Pancreas (tissue), 10 donors: ENCODE data around the gene LENG8. TPM values are rescaled to one million over a fixed set of nuclear protein-coding genes. Genes with fewer than 3 reads are reported as not detected.

Experiments used
- ATAC-seq, 4 donors: fragments of 200-7000 bp; cut with Tn5 transposase; one replicate each; pipeline versions ENCODE4 v1.8.0 to v1.9.1; 2020; ENCODE audit warnings: mild to moderate bottlenecking in 4 of 4, moderate library complexity in 4 of 4
- DNase-seq, 6 donors: peaks; one replicate each; pipeline ENCODE4 v3.0.0-alpha.2; 2020
- FAIRE-seq: peaks from 2 replicates; lab custom pipeline; 2012; peaks lifted over from hg19 to GRCh38; lab: Jason Lieb, UNC
- H3K27ac ChIP-seq, 4 donors: fragments of 200-600 bp; sonication (generic); 1 replicate in 3 of 4; 2 replicates in 1 of 4; pipeline versions ENCODE4 v1.5.0 to v1.8.0; 2020
- H3K27me3 ChIP-seq, 4 donors: fragments of 200-600 bp; one replicate each; pipeline ENCODE4 v1.8.0; 2021
- H3K36me3 ChIP-seq, 3 donors: fragments of 200-600 bp; sonication (generic) in 1 of 3; one replicate each; pipeline versions ENCODE4 v1.5.0 to v1.8.0; 2020 to 2021
- H3K4me1 ChIP-seq, 3 donors: fragments of 200-600 bp; one replicate each; pipeline ENCODE4 v1.8.0; 2021
- H3K4me3 ChIP-seq, 4 donors: fragments of 200-600 bp; sonication (generic) in 2 of 4; one replicate each; pipeline versions ENCODE4 v1.5.0 to v1.8.0; 2020 to 2021
- H3K9me3 ChIP-seq, 4 donors: fragments of 200-600 bp; one replicate each; pipeline ENCODE4 v1.8.0; 2021
- WGBS, 2 donors: extraction: QIAGEN DNeasy Blood & Tissue Kit; methylation state at CpG; one replicate each; pipeline ENCODE4 v1.1.7; 2013; 5-methylcytosine and 5-hydroxymethylcytosine counted together
- intact Hi-C, 3 donors: fragments of 100-400 bp; cut with DNase I; formaldehyde crosslinking; loops; one replicate each; pipeline versions ENCODE4 v1.11.1 to v1.14.2; 2022
- polyA plus RNA-seq, 2 donors: library from polyadenylated mRNA; stranded (reverse); fragments of 200-250 nt; gene quantifications; one replicate each; pipeline ENCODE4 v1.2.3, GENCODE V29; 2013
- total RNA-seq, 6 donors: library from RNA; stranded (reverse); fragmentation: NEBNext Ultra II Directional in 4 of 6; extraction: Animal tissue kit (Norgen Biotek cat#: 25700) in 4 of 6; gene quantifications; one replicate each; pipeline versions ENCODE4 v1.2.1 to v1.2.4, GENCODE V29; 2021 to 2023
- TF ChIP-seq, protein P1 (sequence below), 4 donors: fragments of 200-600 bp; sonication (generic) in 3 of 4; IDR thresholded peaks; one replicate each; pipeline versions ENCODE4 v1.5.0 to v1.8.0; 2021; ENCODE audit warnings: antibody characterized with exemption in 4 of 4
- donor health status: healthy with polysubstance abuse.
- donor health status: DM: no; HTN: no; CAD: no; lungs with moderate emphysema.
- donor health status: DM: no; HTN: no; CAD: no.
- donor health status: control.
- donor health status: control.
- donor health status: Bipolar disorder and iron deficiency.
- donor health status: DM: yes; HTN: yes; CAD: no.
- donor health status: DM: no; HTN: no; CAD: no.
- donor health status: DM: no; HTN: no; CAD: no.
- donor health status: DM: yes; HTN: yes; CAD: no.

LENG8 gene
- total and polyA plus RNA-seq, 8 donors: 64.8 to 657 (median 142) TPM

DNA sequence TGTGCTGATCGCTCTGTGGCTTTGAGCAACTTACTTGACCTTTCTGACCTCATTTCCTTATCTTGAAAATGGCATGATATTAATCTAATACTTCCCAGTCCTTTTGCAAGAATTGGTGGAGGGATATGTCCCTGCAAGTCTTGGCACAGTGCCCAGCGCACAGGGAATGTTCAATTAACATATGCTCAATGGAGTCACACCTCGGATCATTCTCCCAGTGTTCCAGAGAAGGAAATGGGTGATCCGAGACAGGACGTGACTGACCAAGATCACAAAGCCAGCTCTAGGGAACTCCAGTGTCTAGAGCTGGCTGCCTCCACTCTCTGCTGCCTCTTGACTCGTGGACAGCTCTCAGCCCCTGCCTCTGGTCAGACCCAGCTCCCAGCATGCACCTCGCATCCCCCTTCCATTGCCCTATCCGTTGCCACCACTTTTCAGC, 20.5 kb downstream of the LENG8 start:
- ATAC-seq: no peak
- no peak for FAIRE-seq
- intact Hi-C loops: no loop called here
- Histone ChIP-seq H3K4me3 (no peak overlapping the region), H3K27ac (peak overlapping the region in 2 of 4 donors; percentile 91 to 94), H3K27me3 (no peaks in the 10 kb centered on the region), H3K36me3 (no peaks in the 10 kb centered on the region), H3K4me1 (peaks cover 19 to 38% (median 28%) of the 10 kb centered on the region in 3 donors), H3K9me3 (no peaks in the 10 kb centered on the region)
- 37 to 41% methylated on average over 8 of the region's 8 CpGs for WGBS, 2 donors
- peak in 4 of 6 donors; percentile 61 to 84 (median 76) for DNase-seq
- TF ChIP-seq, protein P1, sequence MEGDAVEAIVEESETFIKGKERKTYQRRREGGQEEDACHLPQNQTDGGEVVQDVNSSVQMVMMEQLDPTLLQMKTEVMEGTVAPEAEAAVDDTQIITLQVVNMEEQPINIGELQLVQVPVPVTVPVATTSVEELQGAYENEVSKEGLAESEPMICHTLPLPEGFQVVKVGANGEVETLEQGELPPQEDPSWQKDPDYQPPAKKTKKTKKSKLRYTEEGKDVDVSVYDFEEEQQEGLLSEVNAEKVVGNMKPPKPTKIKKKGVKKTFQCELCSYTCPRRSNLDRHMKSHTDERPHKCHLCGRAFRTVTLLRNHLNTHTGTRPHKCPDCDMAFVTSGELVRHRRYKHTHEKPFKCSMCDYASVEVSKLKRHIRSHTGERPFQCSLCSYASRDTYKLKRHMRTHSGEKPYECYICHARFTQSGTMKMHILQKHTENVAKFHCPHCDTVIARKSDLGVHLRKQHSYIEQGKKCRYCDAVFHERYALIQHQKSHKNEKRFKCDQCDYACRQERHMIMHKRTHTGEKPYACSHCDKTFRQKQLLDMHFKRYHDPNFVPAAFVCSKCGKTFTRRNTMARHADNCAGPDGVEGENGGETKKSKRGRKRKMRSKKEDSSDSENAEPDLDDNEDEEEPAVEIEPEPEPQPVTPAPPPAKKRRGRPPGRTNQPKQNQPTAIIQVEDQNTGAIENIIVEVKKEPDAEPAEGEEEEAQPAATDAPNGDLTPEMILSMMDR (IDR thresholded peaks at IDR 0.05): no peak

DNA sequence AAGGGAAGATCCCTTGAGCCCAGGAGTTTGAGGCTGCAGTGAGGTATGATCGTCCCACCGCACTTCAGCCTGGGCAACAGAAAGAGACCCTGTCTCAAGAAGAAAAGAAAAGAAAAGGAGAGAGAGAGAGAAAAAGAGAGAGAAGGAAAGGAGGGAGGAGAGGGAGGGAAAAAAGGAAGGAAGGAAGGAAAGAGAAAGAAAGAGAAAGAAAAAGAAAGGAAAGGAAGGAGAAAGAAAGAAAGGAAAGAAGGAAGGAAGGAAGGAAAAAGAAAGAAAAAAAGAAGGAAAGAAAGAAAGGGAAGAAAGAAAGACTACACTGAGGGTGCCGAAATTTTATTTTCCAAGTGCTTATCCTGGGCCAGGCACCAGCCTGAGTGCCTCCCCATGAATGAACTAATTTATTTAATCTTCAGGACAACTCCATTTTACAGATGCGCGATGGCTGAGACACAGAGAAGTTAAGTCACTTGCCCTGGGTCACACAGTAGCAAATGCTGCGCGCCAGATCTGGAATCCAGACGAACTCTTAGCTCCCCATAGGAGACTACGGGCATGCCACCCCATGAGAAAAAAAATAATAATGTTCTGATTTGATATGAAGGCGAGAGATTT, 21.4 kb downstream of the LENG8 start:
- ATAC-seq (no peak), FAIRE-seq (no peak), DNase-seq (no peak)
- Histone ChIP-seq H3K27me3 (no peaks in the 10 kb centered on the region), H3K4me3 (peak overlapping the region in 2 of 4 donors; percentile 43 to 50), H3K4me1 (peaks cover 19 to 38% (median 28%) of the 10 kb centered on the region in 3 donors), H3K27ac (peak overlapping the region in 3 of 4 donors; percentile 62 to 94 (median 91)), H3K36me3 (no peaks in the 10 kb centered on the region), H3K9me3 (no peaks in the 10 kb centered on the region)
- intact Hi-C loops: no loop called here
- 66 to 70% methylated on average over 10 of the region's 10 CpGs for WGBS, 2 donors
- TF ChIP-seq, protein P1 (IDR thresholded peaks at IDR 0.05): no peak

DNA sequence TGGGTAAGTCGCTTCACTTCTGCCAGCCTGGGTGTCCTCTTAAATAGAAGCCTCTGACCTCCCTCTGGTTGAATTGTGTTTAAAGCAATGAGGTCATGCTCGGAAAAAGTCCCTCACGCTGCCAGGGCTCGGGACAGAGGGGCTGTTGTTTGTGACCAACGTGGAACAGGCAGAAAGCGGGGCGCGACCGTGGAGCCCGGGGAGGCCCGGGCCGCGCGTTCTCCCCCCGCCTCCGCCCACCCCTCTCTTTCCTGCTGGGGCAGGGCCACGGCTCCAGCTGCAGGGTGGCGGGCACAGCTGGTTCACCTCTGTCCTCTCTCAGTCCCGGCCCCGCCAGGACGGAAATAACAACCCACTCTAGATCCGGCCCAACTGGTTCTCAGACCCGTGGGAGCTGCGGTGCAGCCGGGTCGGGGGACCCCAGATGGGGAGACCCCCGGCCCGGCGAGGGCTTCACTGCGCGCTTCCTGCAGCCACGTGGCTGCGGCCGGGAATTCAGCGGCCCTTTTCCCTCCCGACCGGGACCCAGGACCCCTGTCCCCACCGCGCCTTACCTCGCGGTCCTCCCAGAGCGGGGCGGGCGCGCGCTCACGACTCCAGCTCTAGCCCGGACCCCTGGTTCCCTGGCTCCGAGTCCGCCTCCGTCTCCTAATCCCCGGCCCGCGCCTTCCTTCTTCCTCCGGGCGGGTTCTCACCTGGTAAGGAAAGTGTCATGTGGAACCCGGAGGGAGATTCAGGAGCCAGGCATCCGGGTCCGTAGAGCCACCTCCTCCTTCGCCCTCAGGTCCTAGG, 22.2 kb downstream of the LENG8 start:
- intact Hi-C loops: no loop called here
- peak; percentile 51 to 65 (median 58) for ATAC-seq
- Histone ChIP-seq H3K9me3 (no peaks in the 10 kb centered on the region), H3K4me3 (peak overlapping the region; percentile 7 to 50 (median 36)), H3K27ac (peak overlapping the region; percentile 62 to 94 (median 78)), H3K4me1 (peaks cover 19 to 35% (median 28%) of the 10 kb centered on the region in 3 donors), H3K27me3 (no peaks in the 10 kb centered on the region), H3K36me3 (no peaks in the 10 kb centered on the region)
- TF ChIP-seq, protein P1 (IDR thresholded peaks at IDR 0.05): no peak
- FAIRE-seq: no peak
- peak in 5 of 6 donors; percentile 63 to 85 (median 69) for DNase-seq
- WGBS, 2 donors: 6 to 19% methylated on average over 58 to 60 of the region's 60 CpGs

DNA sequence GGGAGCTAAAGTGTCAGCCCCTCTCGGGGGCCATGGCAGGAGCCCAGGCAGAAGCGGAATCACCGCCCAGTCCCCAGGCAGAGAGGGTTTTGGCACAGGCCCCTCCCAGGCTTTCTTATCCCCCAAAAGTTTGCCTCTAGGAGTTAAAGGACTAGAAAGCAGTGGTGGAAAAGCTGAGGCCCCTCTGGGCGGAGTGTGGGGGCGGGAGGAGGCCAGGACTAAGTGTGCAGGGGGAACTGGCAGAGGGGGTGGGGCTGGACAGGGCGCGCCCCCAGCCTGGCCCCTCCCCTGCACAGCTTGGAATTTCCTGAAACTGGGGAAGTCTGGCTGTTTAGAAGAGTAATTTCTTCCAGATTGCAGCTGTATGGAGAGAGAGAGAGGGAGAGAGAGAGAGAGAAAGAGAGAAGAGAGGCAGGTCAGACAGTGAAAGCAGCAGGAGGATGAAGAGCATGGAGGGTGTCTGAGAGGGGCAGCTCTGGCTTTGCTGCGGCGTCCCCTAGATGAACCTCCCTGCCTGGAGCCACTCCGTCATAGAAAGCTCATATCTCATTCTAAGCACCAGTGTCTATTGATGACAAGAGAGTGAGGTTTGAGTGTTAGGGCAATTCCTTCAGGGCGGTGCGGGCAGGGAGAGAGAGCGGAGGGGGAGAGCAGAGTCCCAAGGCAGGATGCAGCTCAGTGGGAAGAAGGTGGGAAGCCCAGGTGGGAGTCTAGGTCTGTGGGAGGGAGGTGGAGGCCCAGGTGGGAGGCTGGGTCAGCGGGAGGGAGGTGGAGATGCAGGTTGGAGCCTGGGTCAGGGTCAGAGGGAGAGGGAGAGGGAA, 24.3 kb downstream of the LENG8 start, which contains the start of gene CDC42EP5:
Gene CDC42EP5, minus strand, starts transcription at position 226 of the 821 bp plus-strand sequence. CDS start 7,749 bp downstream, outside the sequence.
- peak within 1 kb of the TSS in 3 of 4 donors; percentile 22 to 73 (median 58) for H3K27ac ChIP-seq
- WGBS, 2 donors: 31 to 52% methylated on average over 14 of the region's 14 CpGs
- no peaks in the 10 kb centered on the region for H3K27me3 ChIP-seq
- FAIRE-seq: no peak
- DNase-seq: peak in 3 of 6 donors; percentile 40 to 72 (median 54)
- TF ChIP-seq, protein P1 (IDR thresholded peaks at IDR 0.05): no peak
- H3K36me3 ChIP-seq: no peaks in the 10 kb centered on the region
- ATAC-seq: peak; percentile 19 to 80 (median 72)
- H3K4me1 ChIP-seq: peaks cover 12 to 24% (median 20%) of the 10 kb centered on the region in 3 donors
- intact Hi-C loops: no loop called here
- H3K9me3 ChIP-seq: no peaks in the 10 kb centered on the region
- H3K4me3 ChIP-seq: peak within 1 kb of the TSS in 2 of 4 donors; percentile 8 to 42
